Measurements from ENCODE around the gene FXYD2.

- no peak for TF ChIP-seq CTCF (conservative IDR thresholded peaks at IDR 0.05)
- no peak for TF ChIP-seq EZH2 (IDR thresholded peaks at IDR 0.05; ENCODE audit: low read depth)
Observed at GRCh38 chr11:117794135-117794534, 30.4 kb downstream of the FXYD2 start.

Data from PC-9 (cell line).